NB4 (cell line): ENCODE measurements around the gene RCVRN.

Experiments
- DNase-seq: peaks from one replicate; pipeline ENCODE4 v3.0.0; 2010; ENCODE audit warnings: low read depth
- H3K4me3 ChIP-seq: one replicate; pipeline ENCODE4 v1.5.1; 2011; ENCODE audit warnings: mild to moderate bottlenecking, low read depth, low read length, moderate library complexity
- CTCF ChIP-seq: IDR thresholded peaks from one replicate; pipeline ENCODE4 v1.5.1; 2012; ENCODE audit warnings: low read depth, low read length
- MAX ChIP-seq: IDR thresholded peaks from 2 replicates; pipeline ENCODE4 v1.6.1; 2011; ENCODE audit warnings: low read depth, low read length
- MYC ChIP-seq: IDR thresholded peaks from 2 replicates; pipeline ENCODE4 v1.6.1; 2011; ENCODE audit warnings: low read depth, low read length
- POLR2A ChIP-seq: IDR thresholded peaks from 2 replicates; pipeline ENCODE4 v1.6.1; 2011; ENCODE audit warnings: mild to moderate bottlenecking; ENCODE audit not compliant: insufficient read length; ENCODE audit errors: extremely low read depth

The RCVRN gene

GRCh38 chr17:9855036-9855435 is 50.0 kb downstream of the RCVRN start:
- H3K4me3 ChIP-seq = no peak overlapping the region
- no peak for DNase-seq
- no peak for TF ChIP-seq MAX

- no peak for DNase-seq
- H3K4me3 ChIP-seq = no peak overlapping the region
- no peak for TF ChIP-seq MYC
These were observed 50.8 kb downstream of the RCVRN start for GRCh38 chr17:9854255-9854654.

GRCh38 chr17:9850151-9850550 is 54.9 kb downstream of the RCVRN start:
- no peak overlapping the region for H3K4me3 ChIP-seq
- TF ChIP-seq CTCF (no peak), MYC (no peak), POLR2A (no peak), MAX (no peak)
- DNase-seq = no peak
